Prostate gland (tissue), 2 donors: ENCODE measurements around the gene SLC39A11.

Experiments used
- CTCF ChIP-seq, 4 experiments: fragments of 200-600 bp in 2 of 4; fragments of 450-650 bp in 2 of 4; sonication (generic) in 2 of 4; IDR thresholded peaks; 1 replicate in 3 of 4; 2 replicates in 1 of 4; pipeline ENCODE4 v1.5.1; 2016 to 2019; ENCODE audit warnings: antibody characterized with exemption in 4 of 4, mild to moderate bottlenecking in 2 of 4, moderate library complexity in 2 of 4
- POLR2A ChIP-seq: fragments of 450-650 bp; IDR thresholded peaks from one replicate; pipeline ENCODE4 v1.6.1; 2016; ENCODE audit warnings: antibody characterized with exemption, mild to moderate bottlenecking
- POLR2AphosphoS5 ChIP-seq: sonication (generic); formaldehyde crosslinking; IDR thresholded peaks from one replicate; pipeline ENCODE4 v1.6.1; 2017; ENCODE audit warnings: antibody characterized with exemption

GRCh38 chr17:72838068-72838467 lies 254.4 kb downstream of the SLC39A11 start:
- TF ChIP-seq CTCF (IDR thresholded peaks at IDR 0.05): no peak
- TF ChIP-seq POLR2AphosphoS5: no peak
- TF ChIP-seq POLR2A: no peak
